ENCODE measurements around the gene PIGZ.

PIGZ gene

GRCh38 chr3:196996454-196997265, 28.0 kb upstream of the PIGZ start:
- Histone ChIP-seq H3K4me1 (ENCODE audit: insufficient read depth, low read length) (no peaks in the 10 kb centered on the region), H3K4me3 (ENCODE audit: low read length) (no peak overlapping the region), H3K27me3 (ENCODE audit: insufficient read depth, low read length) (no peaks in the 10 kb centered on the region), H2AFZ (ENCODE audit: low read depth, low read length) (no peak overlapping the region), H3K9me3 (ENCODE audit: low read length) (no peaks in the 10 kb centered on the region), H3K36me3 (ENCODE audit: insufficient read depth, low read length) (no peaks in the 10 kb centered on the region)

GRCh38 chr3:196995646-196996355, 27.2 kb upstream of the PIGZ start:
- Histone ChIP-seq H3K4me3 (ENCODE audit: low read length) (no peak overlapping the region), H3K9me3 (ENCODE audit: low read length) (no peaks in the 10 kb centered on the region), H2AFZ (ENCODE audit: low read depth, low read length) (no peak overlapping the region), H3K36me3 (ENCODE audit: insufficient read depth, low read length) (no peaks in the 10 kb centered on the region), H3K27me3 (ENCODE audit: insufficient read depth, low read length) (no peaks in the 10 kb centered on the region), H3K4me1 (ENCODE audit: insufficient read depth, low read length) (no peaks in the 10 kb centered on the region)

GRCh38 chr3:196995027-196995426, 26.4 kb upstream of the PIGZ start:
- H3K4me3 ChIP-seq (ENCODE audit: low read length): no peak overlapping the region
- H3K36me3 ChIP-seq (ENCODE audit: insufficient read depth, low read length): no peaks in the 10 kb centered on the region
- H3K9me3 ChIP-seq (ENCODE audit: low read length): no peaks in the 10 kb centered on the region
- H3K4me1 ChIP-seq (ENCODE audit: insufficient read depth, low read length): no peaks in the 10 kb centered on the region
- no peak overlapping the region for H2AFZ ChIP-seq (ENCODE audit: low read depth, low read length)
- H3K27me3 ChIP-seq (ENCODE audit: insufficient read depth, low read length): no peaks in the 10 kb centered on the region

GRCh38 chr3:196994056-196994455, 25.4 kb upstream of the PIGZ start:
- no peaks in the 10 kb centered on the region for H3K4me1 ChIP-seq (ENCODE audit: insufficient read depth, low read length)
- no peaks in the 10 kb centered on the region for H3K9me3 ChIP-seq (ENCODE audit: low read length)
- H3K36me3 ChIP-seq (ENCODE audit: insufficient read depth, low read length): no peaks in the 10 kb centered on the region
- H3K4me3 ChIP-seq (ENCODE audit: low read length): no peak overlapping the region
- H2AFZ ChIP-seq (ENCODE audit: low read depth, low read length): no peak overlapping the region
- H3K27me3 ChIP-seq (ENCODE audit: insufficient read depth, low read length): no peaks in the 10 kb centered on the region

- Histone ChIP-seq H2AFZ (ENCODE audit: low read depth, low read length) (no peak overlapping the region), H3K4me1 (ENCODE audit: insufficient read depth, low read length) (no peaks in the 10 kb centered on the region), H3K27me3 (ENCODE audit: insufficient read depth, low read length) (no peaks in the 10 kb centered on the region), H3K4me3 (ENCODE audit: low read length) (no peak overlapping the region), H3K36me3 (ENCODE audit: insufficient read depth, low read length) (no peaks in the 10 kb centered on the region), H3K9me3 (ENCODE audit: low read length) (no peaks in the 10 kb centered on the region)
Measured at GRCh38 chr3:196992461-196993065, 23.9 kb upstream of the PIGZ start.

GRCh38 chr3:196991581-196992460, 23.2 kb upstream of the PIGZ start:
- H3K4me3 ChIP-seq (ENCODE audit: low read length): no peak overlapping the region
- H2AFZ ChIP-seq (ENCODE audit: low read depth, low read length): no peak overlapping the region
- no peaks in the 10 kb centered on the region for H3K36me3 ChIP-seq (ENCODE audit: insufficient read depth, low read length)
- no peaks in the 10 kb centered on the region for H3K4me1 ChIP-seq (ENCODE audit: insufficient read depth, low read length)
- no peaks in the 10 kb centered on the region for H3K9me3 ChIP-seq (ENCODE audit: low read length)
- H3K27me3 ChIP-seq (ENCODE audit: insufficient read depth, low read length): no peaks in the 10 kb centered on the region

- H3K9me3 ChIP-seq (ENCODE audit: low read length): no peaks in the 10 kb centered on the region
- H3K36me3 ChIP-seq (ENCODE audit: insufficient read depth, low read length): no peaks in the 10 kb centered on the region
- H3K27me3 ChIP-seq (ENCODE audit: insufficient read depth, low read length): no peaks in the 10 kb centered on the region
- no peaks in the 10 kb centered on the region for H3K4me1 ChIP-seq (ENCODE audit: insufficient read depth, low read length)
- no peak overlapping the region for H2AFZ ChIP-seq (ENCODE audit: low read depth, low read length)
- H3K4me3 ChIP-seq (ENCODE audit: low read length): no peak overlapping the region
Measured at GRCh38 chr3:196990601-196991007, 22.0 kb upstream of the PIGZ start.

GRCh38 chr3:196989721-196990262, 21.2 kb upstream of the PIGZ start:
- H3K27me3 ChIP-seq (ENCODE audit: insufficient read depth, low read length): no peaks in the 10 kb centered on the region
- no peak overlapping the region for H2AFZ ChIP-seq (ENCODE audit: low read depth, low read length)
- no peaks in the 10 kb centered on the region for H3K36me3 ChIP-seq (ENCODE audit: insufficient read depth, low read length)
- H3K9me3 ChIP-seq (ENCODE audit: low read length): no peaks in the 10 kb centered on the region
- no peak overlapping the region for H3K4me3 ChIP-seq (ENCODE audit: low read length)
- no peaks in the 10 kb centered on the region for H3K4me1 ChIP-seq (ENCODE audit: insufficient read depth, low read length)

GRCh38 chr3:196988241-196989029, 19.8 kb upstream of the PIGZ start:
- H3K4me3 ChIP-seq (ENCODE audit: low read length): no peak overlapping the region
- H3K36me3 ChIP-seq (ENCODE audit: insufficient read depth, low read length): no peaks in the 10 kb centered on the region
- no peaks in the 10 kb centered on the region for H3K4me1 ChIP-seq (ENCODE audit: insufficient read depth, low read length)
- no peaks in the 10 kb centered on the region for H3K27me3 ChIP-seq (ENCODE audit: insufficient read depth, low read length)
- H3K9me3 ChIP-seq (ENCODE audit: low read length): no peaks in the 10 kb centered on the region
- H2AFZ ChIP-seq (ENCODE audit: low read depth, low read length): no peak overlapping the region

- H3K9me3 ChIP-seq (ENCODE audit: low read length): peaks cover 3% of the 10 kb centered on the region
- no peak overlapping the region for H2AFZ ChIP-seq (ENCODE audit: low read depth, low read length)
- no peak overlapping the region for H3K4me3 ChIP-seq (ENCODE audit: low read length)
- no peaks in the 10 kb centered on the region for H3K36me3 ChIP-seq (ENCODE audit: insufficient read depth, low read length)
- no peaks in the 10 kb centered on the region for H3K4me1 ChIP-seq (ENCODE audit: insufficient read depth, low read length)
- H3K27me3 ChIP-seq (ENCODE audit: insufficient read depth, low read length): no peaks in the 10 kb centered on the region
Measured at GRCh38 chr3:196987022-196987421, 18.4 kb upstream of the PIGZ start.

GRCh38 chr3:196985954-196986885, 17.6 kb upstream of the PIGZ start:
- Histone ChIP-seq H3K36me3 (ENCODE audit: insufficient read depth, low read length) (no peaks in the 10 kb centered on the region), H3K4me1 (ENCODE audit: insufficient read depth, low read length) (no peaks in the 10 kb centered on the region), H2AFZ (ENCODE audit: low read depth, low read length) (no peak overlapping the region)

More at GRCh38 chr3:196985954-196986885, 17.6 kb upstream of the PIGZ start:
- Histone ChIP-seq H3K9me3 (ENCODE audit: low read length) (peaks cover 3% of the 10 kb centered on the region), H3K27me3 (ENCODE audit: insufficient read depth, low read length) (no peaks in the 10 kb centered on the region), H3K4me3 (ENCODE audit: low read length) (no peak overlapping the region)
